Measurements from ENCODE around the gene RARB. TPM values are rescaled to one million over a fixed set of nuclear protein-coding genes. Genes with fewer than 3 reads are reported as not detected.

Gene RARB
- total RNA-seq, 3 donors from 2014 or later, result 0.80 to 20.1 (median 8.2) TPM

GRCh38 chr3:25633919-25634318 is 205.9 kb downstream of the RARB start:
- intact Hi-C loops (cut with DNase I; ENCODE audit: low total_unique reads), result no loop called here
- Histone ChIP-seq H3K27ac (no peak overlapping the region), H3K4me3 (no peak overlapping the region), H3K9me3 (no peaks in the 10 kb centered on the region), H3K27me3 (no peaks in the 10 kb centered on the region), H3K4me1 (no peaks in the 10 kb centered on the region), H3K36me3 (peaks cover 11% of the 10 kb centered on the region)
- TF ChIP-seq POLR2AphosphoS5 (IDR thresholded peaks at IDR 0.05), result no peak
- no peak for TF ChIP-seq POLR2A (IDR thresholded peaks at IDR 0.05)
- TF ChIP-seq, protein P1, sequence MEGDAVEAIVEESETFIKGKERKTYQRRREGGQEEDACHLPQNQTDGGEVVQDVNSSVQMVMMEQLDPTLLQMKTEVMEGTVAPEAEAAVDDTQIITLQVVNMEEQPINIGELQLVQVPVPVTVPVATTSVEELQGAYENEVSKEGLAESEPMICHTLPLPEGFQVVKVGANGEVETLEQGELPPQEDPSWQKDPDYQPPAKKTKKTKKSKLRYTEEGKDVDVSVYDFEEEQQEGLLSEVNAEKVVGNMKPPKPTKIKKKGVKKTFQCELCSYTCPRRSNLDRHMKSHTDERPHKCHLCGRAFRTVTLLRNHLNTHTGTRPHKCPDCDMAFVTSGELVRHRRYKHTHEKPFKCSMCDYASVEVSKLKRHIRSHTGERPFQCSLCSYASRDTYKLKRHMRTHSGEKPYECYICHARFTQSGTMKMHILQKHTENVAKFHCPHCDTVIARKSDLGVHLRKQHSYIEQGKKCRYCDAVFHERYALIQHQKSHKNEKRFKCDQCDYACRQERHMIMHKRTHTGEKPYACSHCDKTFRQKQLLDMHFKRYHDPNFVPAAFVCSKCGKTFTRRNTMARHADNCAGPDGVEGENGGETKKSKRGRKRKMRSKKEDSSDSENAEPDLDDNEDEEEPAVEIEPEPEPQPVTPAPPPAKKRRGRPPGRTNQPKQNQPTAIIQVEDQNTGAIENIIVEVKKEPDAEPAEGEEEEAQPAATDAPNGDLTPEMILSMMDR (IDR thresholded peaks at IDR 0.05), result no peak
- no peak for DNase-seq (ENCODE audit: low spot score in 2 of 2)

DNA sequence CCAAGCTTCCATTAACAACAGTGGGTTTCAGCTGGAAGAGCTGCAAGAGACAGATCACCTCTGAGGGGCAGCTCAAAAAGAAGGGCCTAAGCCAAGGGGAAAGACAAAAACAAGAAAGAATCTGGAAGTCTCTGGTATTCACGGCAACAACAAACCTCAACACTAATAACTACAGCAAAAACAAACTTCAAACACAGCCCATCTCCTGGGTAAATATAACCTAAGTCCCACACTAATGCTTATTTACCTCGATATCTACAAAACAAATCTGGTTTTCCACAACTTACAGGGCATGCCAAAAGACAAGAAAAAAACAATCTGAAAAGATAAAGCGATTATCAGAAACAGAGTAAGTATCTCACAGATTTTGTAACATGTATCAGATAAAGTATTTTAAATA is 207.0 kb downstream of the RARB start:
- no peak overlapping the region for H3K27ac ChIP-seq
- H3K9me3 ChIP-seq, result no peaks in the 10 kb centered on the region
- intact Hi-C loops (cut with DNase I; ENCODE audit: low total_unique reads), result no loop called here
- H3K36me3 ChIP-seq, result peaks cover 10% of the 10 kb centered on the region
- no peak for DNase-seq (ENCODE audit: low spot score in 2 of 2)
- H3K4me3 ChIP-seq, result no peak overlapping the region
- H3K27me3 ChIP-seq, result no peaks in the 10 kb centered on the region
- H3K4me1 ChIP-seq, result no peaks in the 10 kb centered on the region
- TF ChIP-seq POLR2A (IDR thresholded peaks at IDR 0.05) (no peak), POLR2AphosphoS5 (IDR thresholded peaks at IDR 0.05) (no peak)
- TF ChIP-seq, protein P1 (IDR thresholded peaks at IDR 0.05), result no peak

Other genes with a start within 250 kb of the RARB start
- gene TOP2B, start 236.6 kb downstream of the RARB start, total RNA-seq, result 100 to 1,000 TPM in 2 of 3 donors, 10 to 100 TPM in 1; 79.8 to 145 (median 125) TPM

Measured in breast epithelium (tissue), 4 donors.